Testis (tissue), 3 donors: ENCODE data around the gene NMT1. TPM values are rescaled to one million over a fixed set of nuclear protein-coding genes. Genes with fewer than 3 reads are reported as not detected.

Source experiments
- DNase-seq: peaks from one replicate; pipeline ENCODE4 v3.0.0-alpha.2; 2019
- H3K27ac ChIP-seq, 2 donors: fragments of 200-600 bp; sonication (generic); one replicate each; pipeline ENCODE4 v1.5.1; 2019
- H3K27me3 ChIP-seq: fragments of 200-600 bp; sonication (generic); one replicate; pipeline ENCODE4 v1.5.1; 2019
- H3K36me3 ChIP-seq: fragments of 200-600 bp; sonication (generic); one replicate; pipeline ENCODE4 v1.5.1; 2017; ENCODE audit warnings: low read depth; ENCODE audit errors: missing control alignments
- H3K4me1 ChIP-seq: fragments of 200-600 bp; sonication (generic); one replicate; pipeline ENCODE4 v1.5.1; 2019
- H3K4me3 ChIP-seq, 2 donors: fragments of 200-600 bp; sonication (generic); one replicate each; pipeline ENCODE4 v1.5.1; 2017 to 2019
- H3K9me3 ChIP-seq: fragments of 200-600 bp; sonication (generic); one replicate; pipeline ENCODE4 v1.5.1; 2017
- CTCF ChIP-seq, 3 experiments: fragments of 450-650 bp in 2 of 3; fragments of 200-600 bp in 1 of 3; sonication (generic) in 1 of 3; IDR thresholded peaks; one replicate each; pipeline ENCODE4 v1.5.1; 2016 to 2019; ENCODE audit warnings: antibody characterized with exemption in 3 of 3, mild to moderate bottlenecking in 2 of 3, moderate library complexity in 1 of 3
- POLR2A ChIP-seq: fragments of 450-650 bp; IDR thresholded peaks from one replicate; pipeline ENCODE4 v1.6.1; 2017; ENCODE audit warnings: antibody characterized with exemption, mild to moderate bottlenecking, moderate library complexity
- WGBS, 2 donors: methylation state at CpG; one replicate each; pipeline ENCODE4 v1.1.5; 2018; 5-methylcytosine and 5-hydroxymethylcytosine counted together
- intact Hi-C: fragments of 100-400 bp; cut with DNase I; formaldehyde crosslinking; loops from one replicate; pipeline ENCODE4 v1.15.1; 2023; ENCODE audit warnings: low total_unique reads
- polyA plus RNA-seq: library from polyadenylated mRNA; stranded (reverse); fragments of 350-450 nt; fragmentation: Illumina TruSeq; extraction: RNeasy Lipid Tissue Mini Kit (QIAGEN cat#74804); gene quantifications from one replicate; pipeline ENCODE4 v1.2.3, GENCODE V29; 2014; ENCODE audit warnings: low read depth, low replicate concordance; ENCODE audit not compliant: insufficient read depth
- total RNA-seq, 2 donors: library from RNA; depleted of rRNA; stranded (reverse); fragments of >200 nt; gene quantifications; one replicate each; pipeline ENCODE4 v1.2.3, GENCODE V29; 2016

NMT1 gene
- total and polyA plus RNA-seq, 3 donors from 2014 or later, result 76.1 to 143 (median 79.0) TPM

DNA sequence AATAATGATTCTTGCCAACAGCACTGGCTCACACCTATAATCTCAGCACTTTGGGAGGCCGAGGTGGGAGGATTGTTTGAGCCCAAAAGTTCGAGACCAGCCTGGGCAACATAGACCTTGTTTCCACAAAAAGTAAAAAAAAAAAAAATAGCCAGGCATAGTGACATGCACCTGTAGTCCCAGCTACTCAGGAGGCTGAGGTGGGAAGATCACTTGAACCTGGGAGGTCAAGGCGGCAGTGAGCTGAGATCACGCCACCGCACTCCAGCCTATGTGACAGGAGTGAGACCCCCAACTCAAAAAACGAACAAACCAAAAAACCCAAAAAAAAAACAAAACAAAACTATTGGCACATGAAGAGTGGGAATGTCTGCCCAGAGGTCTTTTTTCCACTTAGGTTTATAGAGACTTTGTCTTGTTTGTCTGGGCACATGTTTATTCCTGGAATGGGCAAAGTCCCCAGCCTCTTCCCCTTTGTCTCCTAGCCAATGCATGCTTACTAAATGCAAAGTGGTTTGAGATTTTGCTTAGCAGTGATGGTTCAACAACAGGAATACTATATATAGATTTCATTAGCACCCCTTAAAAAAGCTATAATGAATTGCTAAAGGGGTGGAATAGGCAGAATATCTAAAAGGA, 25.9 kb downstream of the NMT1 start:
- Histone ChIP-seq H3K27me3 (no peaks in the 10 kb centered on the region), H3K4me3 (no peak overlapping the region), H3K9me3 (no peaks in the 10 kb centered on the region), H3K4me1 (peaks cover 5% of the 10 kb centered on the region), H3K27ac (no peak overlapping the region), H3K36me3 (no peaks in the 10 kb centered on the region)
- intact Hi-C loops, result no loop called here
- WGBS, 2 donors, result 90 to 94% methylated on average over 6 of the region's 6 CpGs
- DNase-seq, result no peak
- TF ChIP-seq CTCF (IDR thresholded peaks at IDR 0.05) (no peak), POLR2A (no peak)

DNA sequence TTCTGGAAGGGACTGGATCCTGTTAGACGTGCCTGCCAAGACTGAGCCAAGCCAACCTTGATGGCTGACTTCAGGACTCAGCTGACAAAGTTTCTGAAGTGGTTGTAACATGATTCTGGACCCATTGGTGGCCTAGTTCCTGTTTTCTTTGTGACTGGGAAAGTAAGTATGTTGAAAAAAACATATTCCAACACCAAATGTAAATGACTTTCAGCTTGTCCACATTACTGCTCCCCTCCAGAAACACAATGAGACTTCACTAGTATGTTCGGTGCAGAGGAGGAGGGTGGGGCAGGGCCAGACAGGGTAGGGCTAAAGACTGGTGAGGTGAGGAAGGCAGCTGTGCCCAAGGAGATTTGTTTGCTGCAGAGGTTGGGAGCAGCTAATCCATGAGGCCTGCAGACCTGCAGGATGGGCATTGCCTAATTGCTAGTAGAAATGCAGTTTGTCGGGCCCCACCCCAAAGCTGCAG, 26.4 kb downstream of the NMT1 start:
- Histone ChIP-seq H3K4me1 (peaks cover 10% of the 10 kb centered on the region), H3K27me3 (no peaks in the 10 kb centered on the region), H3K4me3 (no peak overlapping the region), H3K27ac (no peak overlapping the region), H3K36me3 (no peaks in the 10 kb centered on the region), H3K9me3 (no peaks in the 10 kb centered on the region)
- intact Hi-C loops, result no loop called here
- no peak for DNase-seq
- WGBS, 2 donors, result 78 to 89% methylated on average over 3 of the region's 3 CpGs
- TF ChIP-seq POLR2A, result no peak
- TF ChIP-seq CTCF (IDR thresholded peaks at IDR 0.05), result no peak

DNA sequence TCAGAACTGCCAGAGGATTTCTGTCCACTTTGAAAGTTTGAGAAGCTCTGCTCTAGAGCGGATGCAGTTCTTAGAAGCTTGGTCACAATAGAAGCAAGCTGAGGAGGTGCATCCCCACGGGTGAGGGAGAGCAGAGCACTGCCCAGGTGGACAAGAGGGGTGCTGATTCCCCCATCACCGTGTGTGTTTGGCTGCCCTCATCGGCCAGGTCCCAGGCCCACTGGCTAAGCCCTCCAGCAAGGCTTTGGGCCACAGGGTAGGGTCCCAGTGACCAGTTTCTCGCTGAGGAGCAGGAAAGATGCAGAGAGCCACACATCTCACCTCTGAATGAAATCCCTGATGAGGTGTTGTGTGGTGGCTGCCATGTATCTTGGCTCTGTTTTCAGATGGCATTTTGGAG, 26.9 kb downstream of the NMT1 start:
- H3K4me3 ChIP-seq, result no peak overlapping the region
- DNase-seq, result no peak
- no peaks in the 10 kb centered on the region for H3K9me3 ChIP-seq
- H3K27me3 ChIP-seq, result no peaks in the 10 kb centered on the region
- H3K4me1 ChIP-seq, result peaks cover 15% of the 10 kb centered on the region
- WGBS, 2 donors, result 94 to 96% methylated on average over 4 to 5 of the region's 5 CpGs
- no peak overlapping the region for H3K27ac ChIP-seq
- no peak for TF ChIP-seq CTCF (IDR thresholded peaks at IDR 0.05)
- no peak for TF ChIP-seq POLR2A
- intact Hi-C loops, result no loop called here
- H3K36me3 ChIP-seq, result no peaks in the 10 kb centered on the region

DNA sequence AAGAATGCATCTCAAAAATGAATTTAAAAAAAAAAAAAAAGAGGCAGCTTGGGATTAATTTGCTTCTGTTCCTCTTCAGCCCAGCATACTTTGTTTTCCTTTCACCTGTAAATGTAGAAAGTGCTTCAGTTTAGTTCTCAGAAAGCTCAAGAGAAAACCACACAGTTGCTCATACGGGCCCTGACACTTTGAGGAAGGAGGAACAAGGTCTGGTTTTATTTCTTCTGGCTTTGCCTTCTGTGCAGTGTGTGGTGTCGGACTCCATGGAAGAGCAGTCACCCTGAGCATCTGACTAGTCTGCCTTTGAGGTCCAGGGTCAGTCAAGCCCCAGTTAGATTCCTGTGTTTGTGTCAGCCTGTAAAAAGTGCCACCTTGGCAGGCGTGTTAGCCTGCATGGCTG, 27.6 kb downstream of the NMT1 start:
- Histone ChIP-seq H3K36me3 (no peaks in the 10 kb centered on the region), H3K9me3 (no peaks in the 10 kb centered on the region), H3K4me1 (peaks cover 22% of the 10 kb centered on the region), H3K27ac (no peak overlapping the region), H3K27me3 (no peaks in the 10 kb centered on the region), H3K4me3 (no peak overlapping the region)
- TF ChIP-seq CTCF (IDR thresholded peaks at IDR 0.05), result no peak
- no peak for TF ChIP-seq POLR2A
- intact Hi-C loops, result no loop called here
- 86 to 97% methylated on average over 3 of the region's 3 CpGs for WGBS, 2 donors
- DNase-seq, result no peak

DNA sequence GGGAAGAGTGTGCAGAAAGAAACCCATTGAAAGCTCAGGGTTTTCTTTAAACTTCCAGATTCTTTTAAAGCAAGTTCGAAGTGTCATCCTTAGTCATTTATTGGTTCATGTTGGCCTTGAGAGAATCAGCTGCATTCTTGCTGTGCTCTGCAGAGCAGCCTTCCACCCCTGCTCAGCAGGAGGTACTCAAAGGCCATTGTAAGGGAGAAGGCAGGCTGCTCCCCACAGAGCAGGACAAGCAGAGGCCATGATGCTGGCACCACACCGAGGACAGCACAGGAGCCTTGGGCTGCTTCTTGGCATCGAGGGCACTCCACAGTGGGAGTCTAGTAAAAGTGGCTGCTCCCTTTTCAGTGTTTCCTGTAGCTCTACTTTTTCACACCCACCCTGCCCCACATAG, 29.6 kb downstream of the NMT1 start:
- Histone ChIP-seq H3K4me1 (peaks cover 26% of the 10 kb centered on the region), H3K27me3 (no peaks in the 10 kb centered on the region), H3K4me3 (no peak overlapping the region), H3K9me3 (no peaks in the 10 kb centered on the region), H3K36me3 (no peaks in the 10 kb centered on the region), H3K27ac (peak overlapping the region in 1 of 2 donors; percentile 83)
- TF ChIP-seq POLR2A (no peak), CTCF (IDR thresholded peaks at IDR 0.05) (no peak)
- 44 to 49% methylated on average over 3 of the region's 3 CpGs for WGBS, 2 donors
- intact Hi-C loops, result no loop called here
- no peak for DNase-seq
